DND-41 (cell line): ENCODE results near the gene ACCS.

Experiments used
- CTCF ChIP-seq: IDR thresholded peaks from 2 replicates; pipeline ENCODE4 v1.5.1; 2012; ENCODE audit warnings: borderline replicate concordance, low read length, moderate library complexity, mild to moderate bottlenecking; ENCODE audit not compliant: poor library complexity, severe bottlenecking; ENCODE audit errors: extremely low read depth
- EZH2 ChIP-seq: IDR thresholded peaks from 3 replicates; pipeline ENCODE4 v1.6.1; 2012; ENCODE audit warnings: borderline replicate concordance, low read depth, mild to moderate bottlenecking, moderate library complexity, low read length, inconsistent platforms; ENCODE audit not compliant: severe bottlenecking

GRCh38 chr11:44071157-44071556, 5.1 kb downstream of the ACCS start:
- no peak for TF ChIP-seq CTCF
- no peak for TF ChIP-seq EZH2
